ENCODE measurements around the gene ZNF275.

ZNF275 gene

GRCh38 chrX:153317996-153318722 is 15.8 kb upstream of the ZNF275 start:
- TF ChIP-seq ZNF70 (CRISPR knock-in tag; IDR thresholded peaks at IDR 0.05), result no peak
- TF ChIP-seq OSR1 (CRISPR knock-in tag; IDR thresholded peaks at IDR 0.05), result no peak
- TF ChIP-seq ZNF8 (CRISPR knock-in tag; IDR thresholded peaks at IDR 0.05), result no peak
- TF ChIP-seq PPARA (CRISPR knock-in tag; IDR thresholded peaks at IDR 0.05; ENCODE audit: borderline replicate concordance), result no peak
- TF ChIP-seq TSHZ2 (CRISPR knock-in tag; IDR thresholded peaks at IDR 0.05), result no peak
- no peak for TF ChIP-seq ARNTL (CRISPR knock-in tag; IDR thresholded peaks at IDR 0.05; ENCODE audit: borderline replicate concordance, low read depth)
- TF ChIP-seq POU6F1 (CRISPR knock-in tag; IDR thresholded peaks at IDR 0.05; ENCODE audit: borderline replicate concordance, low read depth), result no peak
- no peak for TF ChIP-seq BACH2 (CRISPR knock-in tag; IDR thresholded peaks at IDR 0.05; ENCODE audit: borderline replicate concordance)
- TF ChIP-seq CREB5 (CRISPR knock-in tag; IDR thresholded peaks at IDR 0.05; ENCODE audit: low read depth), result no peak
- no peak for TF ChIP-seq ZFP3 (CRISPR knock-in tag; IDR thresholded peaks at IDR 0.05)
- TF ChIP-seq ESRRG (CRISPR knock-in tag; IDR thresholded peaks at IDR 0.05), result no peak
- no peak for TF ChIP-seq CSDC2 (CRISPR knock-in tag; IDR thresholded peaks at IDR 0.05)
- no peak for TF ChIP-seq ZFP30 (CRISPR knock-in tag; IDR thresholded peaks at IDR 0.05)
- TF ChIP-seq ISL1 (CRISPR knock-in tag; IDR thresholded peaks at IDR 0.05), result no peak
- no peak for TF ChIP-seq PATZ1 (CRISPR knock-in tag; IDR thresholded peaks at IDR 0.05; ENCODE audit: borderline replicate concordance)
- TF ChIP-seq GLIS3 (CRISPR knock-in tag; IDR thresholded peaks at IDR 0.05), result no peak
- TF ChIP-seq CSRNP3 (CRISPR knock-in tag; IDR thresholded peaks at IDR 0.05), result no peak
- TF ChIP-seq RARB (CRISPR knock-in tag; IDR thresholded peaks at IDR 0.05), result no peak
- no peak for TF ChIP-seq SNAI2 (CRISPR knock-in tag; IDR thresholded peaks at IDR 0.05)
- no peak for TF ChIP-seq TOX (CRISPR knock-in tag; IDR thresholded peaks at IDR 0.05; ENCODE audit: borderline replicate concordance)

GRCh38 chrX:153318811-153319210 is 15.1 kb upstream of the ZNF275 start:
- ATAC-seq, result no peak
- TF ChIP-seq POU6F1 (CRISPR knock-in tag; IDR thresholded peaks at IDR 0.05; ENCODE audit: borderline replicate concordance, low read depth) (no peak), ZFP3 (CRISPR knock-in tag; IDR thresholded peaks at IDR 0.05) (no peak), ARNTL (CRISPR knock-in tag; IDR thresholded peaks at IDR 0.05; ENCODE audit: borderline replicate concordance, low read depth) (no peak), GLIS3 (CRISPR knock-in tag; IDR thresholded peaks at IDR 0.05) (no peak), PPARA (CRISPR knock-in tag; IDR thresholded peaks at IDR 0.05; ENCODE audit: borderline replicate concordance) (no peak), CSDC2 (CRISPR knock-in tag; IDR thresholded peaks at IDR 0.05) (no peak), ZNF565 (CRISPR knock-in tag; conservative IDR thresholded peaks at IDR 0.05; ENCODE audit: low read depth) (no peak), RARB (CRISPR knock-in tag; IDR thresholded peaks at IDR 0.05) (no peak), ZNF70 (CRISPR knock-in tag; IDR thresholded peaks at IDR 0.05) (no peak), ISL1 (CRISPR knock-in tag; IDR thresholded peaks at IDR 0.05) (no peak), ZC3H10 (CRISPR knock-in tag; IDR thresholded peaks at IDR 0.05) (no peak), OSR1 (CRISPR knock-in tag; IDR thresholded peaks at IDR 0.05) (no peak), CSRNP3 (CRISPR knock-in tag; IDR thresholded peaks at IDR 0.05) (no peak), ESRRG (CRISPR knock-in tag; IDR thresholded peaks at IDR 0.05) (no peak), PATZ1 (CRISPR knock-in tag; IDR thresholded peaks at IDR 0.05; ENCODE audit: borderline replicate concordance) (no peak)

More at GRCh38 chrX:153317996-153318722, 15.8 kb upstream of the ZNF275 start:
- ATAC-seq, result no peak
